Choroid plexus epithelial cell (primary cell): ENCODE results near the gene CDH2.

Experiments used
- DNase-seq: peaks from one replicate; pipeline ENCODE4 v3.0.0-alpha.2; 2010; ENCODE audit warnings: low read depth
- H3K4me3 ChIP-seq: 2 replicates; pipeline ENCODE4 v1.5.1; 2011; ENCODE audit warnings: low read depth, mild to moderate bottlenecking, control low read depth, low read length, moderate library complexity
- TF ChIP-seq, protein P1 (sequence below): conservative IDR thresholded peaks from 2 replicates; pipeline ENCODE4 v1.5.1; 2011; ENCODE audit warnings: low read depth, mild to moderate bottlenecking, control low read depth, inconsistent platforms, low read length, moderate library complexity

CDH2 gene

DNA sequence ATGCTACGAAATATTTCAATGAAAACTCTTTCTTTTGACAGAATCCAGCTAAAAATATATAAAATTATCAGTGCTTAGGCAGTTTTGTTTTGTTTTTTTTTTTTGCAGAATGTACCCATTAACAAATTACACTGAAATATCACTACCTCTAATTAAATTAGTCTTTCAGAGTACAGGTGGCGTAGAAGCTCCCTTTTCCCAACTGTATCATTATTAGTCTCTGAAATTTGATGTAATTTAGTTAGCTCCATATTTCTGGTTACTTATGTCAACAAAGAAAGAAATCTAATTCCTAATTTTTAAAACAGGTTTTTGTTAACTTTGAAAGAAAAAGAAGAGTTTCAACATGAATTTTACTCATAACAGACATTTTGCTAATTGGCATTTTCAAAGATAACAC is 149.2 kb downstream of the CDH2 start:
- DNase-seq: no peak
- H3K4me3 ChIP-seq: no peak overlapping the region
- TF ChIP-seq, protein P1, sequence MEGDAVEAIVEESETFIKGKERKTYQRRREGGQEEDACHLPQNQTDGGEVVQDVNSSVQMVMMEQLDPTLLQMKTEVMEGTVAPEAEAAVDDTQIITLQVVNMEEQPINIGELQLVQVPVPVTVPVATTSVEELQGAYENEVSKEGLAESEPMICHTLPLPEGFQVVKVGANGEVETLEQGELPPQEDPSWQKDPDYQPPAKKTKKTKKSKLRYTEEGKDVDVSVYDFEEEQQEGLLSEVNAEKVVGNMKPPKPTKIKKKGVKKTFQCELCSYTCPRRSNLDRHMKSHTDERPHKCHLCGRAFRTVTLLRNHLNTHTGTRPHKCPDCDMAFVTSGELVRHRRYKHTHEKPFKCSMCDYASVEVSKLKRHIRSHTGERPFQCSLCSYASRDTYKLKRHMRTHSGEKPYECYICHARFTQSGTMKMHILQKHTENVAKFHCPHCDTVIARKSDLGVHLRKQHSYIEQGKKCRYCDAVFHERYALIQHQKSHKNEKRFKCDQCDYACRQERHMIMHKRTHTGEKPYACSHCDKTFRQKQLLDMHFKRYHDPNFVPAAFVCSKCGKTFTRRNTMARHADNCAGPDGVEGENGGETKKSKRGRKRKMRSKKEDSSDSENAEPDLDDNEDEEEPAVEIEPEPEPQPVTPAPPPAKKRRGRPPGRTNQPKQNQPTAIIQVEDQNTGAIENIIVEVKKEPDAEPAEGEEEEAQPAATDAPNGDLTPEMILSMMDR: no peak

DNA sequence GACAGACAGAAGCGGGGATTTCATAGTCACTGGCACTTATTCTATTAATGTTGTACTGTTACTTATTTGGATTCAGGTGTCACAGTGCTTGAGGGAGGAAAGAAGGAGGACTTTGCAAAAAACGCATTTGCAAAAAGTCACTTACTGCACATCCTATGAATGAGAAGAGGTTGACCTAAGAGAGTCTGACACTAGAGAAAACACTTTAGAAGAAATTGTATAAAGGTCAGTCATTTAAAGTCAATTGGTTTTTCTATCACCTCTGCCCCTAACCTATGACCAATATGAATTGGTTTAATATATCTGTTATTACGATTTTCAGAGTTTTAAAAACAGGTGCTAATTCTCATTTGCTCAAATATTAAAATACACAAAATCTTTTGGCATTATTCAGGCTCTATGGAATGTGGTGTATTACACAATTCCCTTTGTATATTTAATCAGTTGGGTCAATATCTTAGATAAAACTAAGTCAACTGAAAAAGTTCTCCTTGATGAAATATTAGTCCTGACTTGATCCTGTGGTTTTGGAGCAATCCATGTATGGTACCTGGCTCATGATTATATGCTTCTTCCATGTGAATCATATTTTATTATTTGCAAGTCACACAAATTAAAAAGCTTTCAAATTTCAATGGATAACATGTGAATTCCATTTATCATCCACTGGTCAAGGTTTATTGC is 157.4 kb downstream of the CDH2 start:
- TF ChIP-seq, protein P1: no peak
- H3K4me3 ChIP-seq: no peak overlapping the region
- peak; percentile 21 for DNase-seq

DNA sequence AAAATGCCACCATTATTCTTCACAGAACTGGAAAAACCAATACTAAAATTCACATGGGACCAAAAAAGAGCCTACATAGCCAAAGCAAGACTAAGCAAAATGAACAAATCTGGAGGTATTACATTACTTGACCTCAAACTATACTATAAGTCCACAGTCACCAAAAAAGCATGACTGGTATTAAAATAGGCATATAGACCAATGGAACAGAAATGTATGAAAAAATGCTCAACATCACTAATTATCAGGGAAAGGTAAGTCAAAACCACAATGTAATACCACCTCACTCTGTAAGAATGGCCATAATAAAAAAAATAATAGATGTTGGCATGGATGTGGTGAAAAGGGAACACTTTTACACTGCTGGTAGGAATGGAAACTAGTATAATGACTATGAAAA is 158.6 kb downstream of the CDH2 start:
- DNase-seq: no peak
- TF ChIP-seq, protein P1: no peak
- H3K4me3 ChIP-seq: no peak overlapping the region

DNA sequence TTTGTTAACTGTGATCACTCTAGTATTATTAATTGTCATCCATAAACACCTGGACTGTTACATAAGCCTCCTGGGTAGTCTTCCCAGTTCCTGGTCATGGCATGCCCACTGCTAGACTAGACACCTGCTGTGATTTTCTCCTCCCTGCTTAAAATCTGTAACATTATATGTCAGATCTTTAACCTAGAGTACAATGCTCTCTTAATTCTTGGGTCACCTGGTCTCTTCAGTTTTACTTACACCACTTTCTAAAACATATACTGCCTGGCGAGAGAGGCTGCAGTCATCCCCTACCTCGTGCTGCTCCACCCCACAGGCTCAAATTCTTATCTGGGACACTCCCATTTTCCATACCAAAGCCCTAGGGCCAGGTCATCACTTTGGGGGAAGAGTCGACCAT is 161.3 kb downstream of the CDH2 start:
- TF ChIP-seq, protein P1: no peak
- DNase-seq: no peak
- no peak overlapping the region for H3K4me3 ChIP-seq

DNA sequence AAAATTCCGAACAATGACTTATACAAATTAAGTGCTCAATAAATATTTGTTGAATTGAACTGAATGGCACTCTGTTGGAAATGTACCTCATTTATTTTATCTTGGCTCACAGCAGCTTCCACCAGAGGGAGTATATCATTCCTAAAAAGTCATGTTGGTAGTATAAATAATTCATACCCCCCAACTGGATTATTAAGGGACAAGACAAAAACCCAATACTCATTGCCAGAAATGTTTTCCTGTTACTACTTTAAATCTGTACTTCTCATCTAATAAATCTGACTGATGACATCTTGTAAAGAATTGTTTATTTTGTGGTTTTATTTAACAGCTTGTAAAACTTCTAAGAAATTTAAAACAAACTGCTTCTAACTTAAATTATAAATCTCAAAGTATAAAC is 163.9 kb downstream of the CDH2 start:
- peak; percentile 38 for DNase-seq
- H3K4me3 ChIP-seq: no peak overlapping the region
- TF ChIP-seq, protein P1: peak; percentile 65

DNA sequence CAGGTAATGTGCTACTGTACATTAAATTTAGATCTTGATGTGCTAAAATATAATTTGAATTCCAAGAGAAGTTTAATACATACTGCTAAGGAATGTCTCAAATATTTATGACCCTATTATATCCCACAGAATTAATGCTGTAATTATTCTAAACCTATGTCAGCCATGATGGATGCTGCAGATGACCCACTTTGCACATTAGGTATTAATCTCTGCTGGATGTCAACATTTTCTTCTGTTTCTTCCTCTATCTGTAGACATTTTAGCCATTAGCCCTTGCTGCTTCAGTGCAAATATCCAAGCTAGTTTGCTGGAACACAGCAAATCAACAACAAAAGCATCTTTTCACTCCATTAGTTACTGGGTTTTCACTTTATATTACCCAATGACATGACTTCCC is 164.6 kb downstream of the CDH2 start:
- no peak for DNase-seq
- TF ChIP-seq, protein P1: no peak
- no peak overlapping the region for H3K4me3 ChIP-seq

DNA sequence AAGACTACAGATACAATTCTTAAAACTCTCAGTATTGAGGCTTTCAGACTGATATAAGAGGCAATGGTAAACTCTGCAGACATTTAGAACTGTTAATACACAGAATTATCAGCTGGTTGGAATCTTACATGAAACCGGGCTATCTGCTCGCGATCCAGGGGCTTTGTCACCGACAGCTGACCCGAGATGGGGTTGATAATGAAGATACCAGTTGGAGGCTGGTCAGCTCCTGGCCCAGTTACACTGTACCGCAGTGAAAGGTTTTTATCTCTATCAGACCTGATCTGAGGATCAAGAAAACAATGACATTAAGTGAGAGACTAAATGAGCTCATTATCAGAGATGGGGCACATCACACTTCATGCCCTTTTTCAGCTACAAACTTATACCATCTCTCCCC is 167.3 kb downstream of the CDH2 start:
- TF ChIP-seq, protein P1: no peak
- no peak overlapping the region for H3K4me3 ChIP-seq
- DNase-seq: no peak
